ENCODE measurements around the gene MOCS1.

Gene MOCS1

GRCh38 chr6:39929039-39929732 lies 5.1 kb downstream of the MOCS1 start:
- H3K36me3 ChIP-seq: peaks cover 21% of the 10 kb centered on the region in 3 donors
- H3K4me3 ChIP-seq: no peak overlapping the region
- intact Hi-C loops (cut with DNase I; ENCODE audit: low total_unique reads): no loop called here
- H3K4me1 ChIP-seq: peaks cover 0 to 73% (median 56%) of the 10 kb centered on the region in 4 donors
- TF ChIP-seq, protein P1, sequence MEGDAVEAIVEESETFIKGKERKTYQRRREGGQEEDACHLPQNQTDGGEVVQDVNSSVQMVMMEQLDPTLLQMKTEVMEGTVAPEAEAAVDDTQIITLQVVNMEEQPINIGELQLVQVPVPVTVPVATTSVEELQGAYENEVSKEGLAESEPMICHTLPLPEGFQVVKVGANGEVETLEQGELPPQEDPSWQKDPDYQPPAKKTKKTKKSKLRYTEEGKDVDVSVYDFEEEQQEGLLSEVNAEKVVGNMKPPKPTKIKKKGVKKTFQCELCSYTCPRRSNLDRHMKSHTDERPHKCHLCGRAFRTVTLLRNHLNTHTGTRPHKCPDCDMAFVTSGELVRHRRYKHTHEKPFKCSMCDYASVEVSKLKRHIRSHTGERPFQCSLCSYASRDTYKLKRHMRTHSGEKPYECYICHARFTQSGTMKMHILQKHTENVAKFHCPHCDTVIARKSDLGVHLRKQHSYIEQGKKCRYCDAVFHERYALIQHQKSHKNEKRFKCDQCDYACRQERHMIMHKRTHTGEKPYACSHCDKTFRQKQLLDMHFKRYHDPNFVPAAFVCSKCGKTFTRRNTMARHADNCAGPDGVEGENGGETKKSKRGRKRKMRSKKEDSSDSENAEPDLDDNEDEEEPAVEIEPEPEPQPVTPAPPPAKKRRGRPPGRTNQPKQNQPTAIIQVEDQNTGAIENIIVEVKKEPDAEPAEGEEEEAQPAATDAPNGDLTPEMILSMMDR (IDR thresholded peaks at IDR 0.05): no peak
- H3K27me3 ChIP-seq: no peaks in the 10 kb centered on the region
- H3K9me3 ChIP-seq: no peaks in the 10 kb centered on the region
- no peak for DNase-seq
- H3K27ac ChIP-seq: peak overlapping the region; percentile 93 to 97

DNA sequence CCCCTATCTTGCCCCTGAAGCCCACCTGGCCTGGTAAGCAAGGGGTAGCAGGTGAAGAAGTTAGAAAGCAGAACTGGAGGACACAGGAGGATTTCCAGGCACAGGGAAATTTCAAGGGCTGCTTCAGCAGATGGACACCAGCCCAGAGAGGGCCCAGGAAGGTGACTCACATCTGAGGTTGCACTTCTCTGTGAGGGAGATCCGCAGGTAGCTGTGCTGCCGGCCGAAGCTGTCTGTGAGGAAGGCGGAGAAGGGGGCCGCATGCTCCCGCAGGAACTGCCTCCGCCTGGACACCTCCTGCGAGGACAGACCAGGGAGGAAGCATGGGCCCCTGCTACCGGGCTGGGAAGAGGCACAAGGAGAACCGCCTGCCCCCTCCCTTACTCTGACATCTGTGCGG lies 7.1 kb downstream of the MOCS1 start:
- Histone ChIP-seq H3K27ac (peak overlapping the region; percentile 56 to 93), H3K9me3 (no peaks in the 10 kb centered on the region), H3K4me1 (peaks cover 0 to 77% (median 60%) of the 10 kb centered on the region in 4 donors), H3K27me3 (no peaks in the 10 kb centered on the region), H3K36me3 (peaks cover 23 to 41% (median 41%) of the 10 kb centered on the region in 3 donors), H3K4me3 (no peak overlapping the region)
- intact Hi-C loops (cut with DNase I; ENCODE audit: low total_unique reads): no loop called here
- no peak for DNase-seq
- TF ChIP-seq, protein P1 (IDR thresholded peaks at IDR 0.05): no peak

GRCh38 chr6:39926668-39927067 lies 7.6 kb downstream of the MOCS1 start:
- TF ChIP-seq, protein P1 (IDR thresholded peaks at IDR 0.05): no peak
- Histone ChIP-seq H3K9me3 (no peaks in the 10 kb centered on the region), H3K27me3 (no peaks in the 10 kb centered on the region), H3K36me3 (peaks cover 23 to 45% (median 44%) of the 10 kb centered on the region in 3 donors), H3K4me1 (peaks cover 0 to 72% (median 55%) of the 10 kb centered on the region in 4 donors), H3K27ac (peak overlapping the region; percentile 56 to 93), H3K4me3 (no peak overlapping the region)
- no peak for DNase-seq
- intact Hi-C loops (cut with DNase I; ENCODE audit: low total_unique reads): no loop called here

GRCh38 chr6:39925931-39926290 lies 8.4 kb downstream of the MOCS1 start:
- intact Hi-C loops (cut with DNase I; ENCODE audit: low total_unique reads): no loop called here
- Histone ChIP-seq H3K36me3 (peaks cover 23 to 52% (median 47%) of the 10 kb centered on the region in 3 donors), H3K27me3 (no peaks in the 10 kb centered on the region), H3K4me1 (peaks cover 0 to 64% (median 47%) of the 10 kb centered on the region in 4 donors), H3K9me3 (no peaks in the 10 kb centered on the region), H3K4me3 (no peak overlapping the region), H3K27ac (peak overlapping the region in 1 of 2 donors; percentile 24)
- no peak for DNase-seq
- TF ChIP-seq, protein P1 (IDR thresholded peaks at IDR 0.05): no peak

DNA sequence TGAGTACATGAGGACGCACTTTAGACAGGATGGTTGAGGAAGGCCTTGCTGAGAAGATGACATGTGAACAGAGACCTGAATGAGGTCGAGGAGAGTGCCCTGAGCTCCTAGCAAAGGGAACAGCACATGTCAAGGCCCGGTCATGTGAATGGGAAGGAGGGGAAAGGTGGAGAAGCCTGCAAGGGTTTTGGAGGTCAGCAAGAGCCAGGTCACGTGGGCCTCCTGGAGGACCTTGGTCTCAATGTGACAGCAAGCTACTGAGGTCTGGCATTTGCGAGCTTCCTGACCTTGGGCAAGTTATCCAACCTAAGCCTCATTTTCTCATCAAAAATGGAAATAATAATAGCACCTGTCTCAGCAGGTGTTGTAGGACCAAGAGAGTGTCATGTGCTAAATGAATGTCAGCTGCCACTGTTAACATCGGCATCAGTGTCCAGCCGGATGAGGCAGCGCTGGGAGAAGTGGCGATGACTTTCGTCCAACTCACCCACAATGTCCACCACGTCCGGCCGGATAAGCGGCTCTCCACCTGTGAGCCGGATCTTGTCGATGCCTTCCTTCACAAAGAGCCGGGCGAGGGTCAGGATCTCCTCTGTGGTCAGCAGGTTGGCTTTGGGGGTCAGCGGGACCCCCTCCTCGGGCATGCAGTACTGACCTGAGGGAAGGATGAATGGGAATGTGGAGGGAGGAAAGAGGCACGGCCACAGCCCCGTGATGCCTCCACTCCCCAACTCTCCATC lies 8.9 kb downstream of the MOCS1 start:
- Histone ChIP-seq H3K9me3 (no peaks in the 10 kb centered on the region), H3K4me3 (no peak overlapping the region), H3K4me1 (peaks cover 0 to 59% (median 42%) of the 10 kb centered on the region in 4 donors), H3K27me3 (no peaks in the 10 kb centered on the region), H3K27ac (peak overlapping the region in 1 of 2 donors; percentile 24), H3K36me3 (peaks cover 23 to 57% (median 53%) of the 10 kb centered on the region in 3 donors)
- TF ChIP-seq, protein P1 (IDR thresholded peaks at IDR 0.05): no peak
- intact Hi-C loops (cut with DNase I; ENCODE audit: low total_unique reads): no loop called here
- no peak for DNase-seq

Measured in tibial artery (tissue), 4 donors.